Glutamatergic neuron (in vitro differentiated cells): Measurements from ENCODE around the gene MYL11. TPM values are rescaled to one million over a fixed set of nuclear protein-coding genes. Genes with fewer than 3 reads are reported as not detected.
"Not testable (repeated sequence)": the region's sequence is repeated elsewhere in the genome, so short reads cannot be mapped to it uniquely, and the experiment has no call there.

Experiments used
- DNase-seq: peaks from one replicate; pipeline ENCODE4 v3.0.0; 2022
- H3K27ac Mint-ChIP-seq: one replicate; pipeline ENCODE4 v1.8.0; 2020; ENCODE audit warnings: mild to moderate bottlenecking, mixed read lengths, inconsistent platforms; ENCODE audit not compliant: unreplicated experiment
- H3K27me3 Mint-ChIP-seq: one replicate; pipeline ENCODE4 v1.8.0; 2020; ENCODE audit warnings: mild to moderate bottlenecking, moderate library complexity, mixed read lengths, inconsistent platforms; ENCODE audit not compliant: unreplicated experiment
- H3K36me3 Mint-ChIP-seq: one replicate; pipeline ENCODE4 v1.8.0; 2020; ENCODE audit warnings: mild to moderate bottlenecking, mixed read lengths, inconsistent platforms; ENCODE audit not compliant: unreplicated experiment
- H3K4me1 Mint-ChIP-seq: one replicate; pipeline ENCODE4 v1.8.0; 2020; ENCODE audit warnings: mild to moderate bottlenecking, low read depth, mixed read lengths, inconsistent platforms; ENCODE audit not compliant: unreplicated experiment
- H3K4me3 Mint-ChIP-seq: one replicate; pipeline ENCODE4 v1.8.0; 2020; ENCODE audit warnings: mild to moderate bottlenecking, mixed read lengths, inconsistent platforms; ENCODE audit not compliant: unreplicated experiment
- H3K9me3 Mint-ChIP-seq: one replicate; pipeline ENCODE4 v1.8.0; 2020; ENCODE audit warnings: mild to moderate bottlenecking, moderate library complexity, mixed read lengths, inconsistent platforms; ENCODE audit not compliant: unreplicated experiment
- CTCF ChIP-seq: fragments of 200-600 bp; sonication (generic); IDR thresholded peaks from one replicate; pipeline ENCODE4 v1.5.0; 2021; ENCODE audit not compliant: partially characterized antibody, unreplicated experiment
- long read RNA-seq: library from polyadenylated mRNA; unstranded; transcript quantifications from one replicate; pipeline ENCODE4 v2.0.0, GENCODE V29; 2020; ENCODE audit not compliant: unreplicated experiment
- total RNA-seq: library from RNA; stranded (reverse); fragmentation: NEBNext Ultra II Directional; extraction: Animal tissue kit (Norgen Biotek cat#: 25700); gene quantifications from one replicate; pipeline ENCODE4 v1.2.1, GENCODE V29; 2021; ENCODE audit not compliant: unreplicated experiment

Gene MYL11, protein sequence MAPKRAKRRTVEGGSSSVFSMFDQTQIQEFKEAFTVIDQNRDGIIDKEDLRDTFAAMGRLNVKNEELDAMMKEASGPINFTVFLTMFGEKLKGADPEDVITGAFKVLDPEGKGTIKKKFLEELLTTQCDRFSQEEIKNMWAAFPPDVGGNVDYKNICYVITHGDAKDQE
- total RNA-seq = not detected
- long read RNA-seq, partial matches to known transcripts = 0 of 1 reads
- long read RNA-seq, other reads (novel, unspliced or antisense) = 1 of 1 reads

- no peak within 1 kb of the TSS for H3K4me3 Mint-ChIP-seq
- no peak for DNase-seq
- H3K36me3 Mint-ChIP-seq = peaks cover 3% of the 10 kb centered on the region
- H3K4me1 Mint-ChIP-seq = peaks cover 23% of the 10 kb centered on the region
- peaks cover 31% of the 10 kb centered on the region for H3K27me3 Mint-ChIP-seq
- no peak for TF ChIP-seq CTCF
- peak within 1 kb of the TSS; percentile 82 for H3K27ac Mint-ChIP-seq
- H3K9me3 Mint-ChIP-seq = peaks cover 25% of the 10 kb centered on the region
Observed at GRCh38 chr16:30374538-30374937, at the start of gene MYL11. Gene MYL11 (plus strand): TSS chr16:30374802. CDS start chr16:30374858, 56 bp downstream.

DNA sequence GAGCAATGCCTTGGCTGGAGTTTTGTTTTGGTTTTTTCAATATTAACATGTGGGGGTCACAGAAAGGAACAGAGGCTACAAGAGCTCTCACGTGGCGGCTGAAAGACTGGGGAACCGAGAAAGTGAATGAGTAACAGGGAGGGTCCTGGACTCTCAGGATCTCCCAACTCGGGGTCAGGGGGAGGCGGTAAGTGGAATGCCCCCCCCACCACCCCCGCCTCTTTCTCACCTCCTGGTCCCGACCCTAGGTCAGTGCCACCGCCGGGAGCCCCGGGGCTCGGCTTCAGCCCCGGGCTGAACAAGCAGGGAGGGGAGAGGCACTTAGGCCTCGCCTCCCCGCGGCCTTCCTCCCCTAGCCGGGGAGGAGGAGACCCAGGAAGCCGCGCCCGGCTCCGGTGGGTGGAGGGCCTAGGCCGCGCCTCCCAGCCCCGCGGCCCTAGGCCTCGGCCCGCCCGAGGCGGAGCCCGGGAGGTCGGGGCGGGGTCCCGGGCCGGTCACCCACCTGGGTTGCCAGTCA, 40.1 kb upstream of the MYL11 start:
- peak; percentile 75 for DNase-seq
- H3K27ac Mint-ChIP-seq = peak overlapping the region; percentile 88
- not testable (repeated sequence) for H3K9me3 Mint-ChIP-seq, H3K4me1 Mint-ChIP-seq, H3K36me3 Mint-ChIP-seq, H3K27me3 Mint-ChIP-seq
- H3K4me3 Mint-ChIP-seq = peak overlapping the region; percentile 95

DNA sequence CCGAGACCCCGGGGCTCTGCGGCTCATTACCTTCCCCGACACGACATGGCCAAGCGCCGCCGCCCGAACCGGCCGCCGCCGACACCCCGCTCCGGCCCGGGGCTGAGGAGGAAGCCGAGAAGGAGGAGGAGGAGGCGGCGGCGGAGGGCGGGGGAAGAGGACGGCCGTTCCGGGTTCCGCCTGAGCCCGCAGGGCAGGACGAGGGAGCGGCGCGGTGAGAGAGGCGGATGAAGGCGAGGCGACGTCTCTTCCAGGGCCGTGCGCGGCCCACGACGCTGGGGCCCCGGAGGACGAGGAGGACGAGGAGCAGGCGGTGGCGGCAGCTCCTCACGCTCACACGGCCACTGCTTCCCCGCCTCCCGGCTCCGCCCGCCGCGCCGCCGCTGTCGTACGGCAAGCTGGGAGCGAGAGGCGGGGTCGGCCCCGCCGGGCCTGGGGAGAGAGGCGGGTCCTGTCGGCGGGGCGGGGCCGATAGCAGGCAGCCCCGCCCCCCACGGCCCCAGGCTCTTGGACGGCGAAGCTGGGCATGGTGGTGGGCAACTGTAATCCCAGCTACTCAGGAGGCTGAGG, 39.5 kb upstream of the MYL11 start:
- H3K27me3 Mint-ChIP-seq, H3K27ac Mint-ChIP-seq, H3K4me1 Mint-ChIP-seq: not testable (repeated sequence)

GRCh38 chr16:30335598-30336474, 38.8 kb upstream of the MYL11 start:
- H3K4me1 Mint-ChIP-seq = peaks cover 2% of the 10 kb centered on the region
- peaks cover 2% of the 10 kb centered on the region for H3K9me3 Mint-ChIP-seq
- H3K4me3 Mint-ChIP-seq = peak overlapping the region; percentile 67
- no peak for DNase-seq
- H3K36me3 Mint-ChIP-seq = no peaks in the 10 kb centered on the region
- TF ChIP-seq CTCF = no peak
- H3K27ac Mint-ChIP-seq = no peak overlapping the region
- H3K27me3 Mint-ChIP-seq = peaks cover 4% of the 10 kb centered on the region

More for the DNA sequence above, 39.5 kb upstream of the MYL11 start:
- H3K36me3 Mint-ChIP-seq, H3K9me3 Mint-ChIP-seq: not testable (repeated sequence)
- DNase-seq = peak; percentile 88
- H3K4me3 Mint-ChIP-seq = peak overlapping the region; percentile 67

DNA sequence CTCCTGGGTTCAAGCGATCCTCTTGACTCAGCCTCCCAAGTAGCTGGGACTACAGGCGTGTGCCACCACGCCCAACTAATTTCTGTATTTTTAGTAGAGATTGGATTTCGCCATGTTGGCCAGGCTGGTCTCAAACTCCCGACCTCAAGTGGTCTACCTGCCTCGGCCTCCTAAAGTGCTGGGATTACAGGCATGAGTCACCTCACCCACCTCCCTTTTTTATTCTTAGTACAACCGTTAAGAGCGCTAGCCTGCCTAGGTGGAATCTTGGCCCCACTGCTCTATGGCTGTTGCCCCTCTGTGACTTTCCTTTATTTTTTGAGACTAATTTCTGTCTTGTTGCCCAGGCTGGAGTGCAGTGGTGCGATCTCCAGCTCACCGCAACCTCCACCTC, 36.6 kb upstream of the MYL11 start:
- not testable (repeated sequence) for H3K36me3 Mint-ChIP-seq, H3K27me3 Mint-ChIP-seq, H3K4me1 Mint-ChIP-seq, DNase-seq, H3K27ac Mint-ChIP-seq, H3K9me3 Mint-ChIP-seq, H3K4me3 Mint-ChIP-seq

DNA sequence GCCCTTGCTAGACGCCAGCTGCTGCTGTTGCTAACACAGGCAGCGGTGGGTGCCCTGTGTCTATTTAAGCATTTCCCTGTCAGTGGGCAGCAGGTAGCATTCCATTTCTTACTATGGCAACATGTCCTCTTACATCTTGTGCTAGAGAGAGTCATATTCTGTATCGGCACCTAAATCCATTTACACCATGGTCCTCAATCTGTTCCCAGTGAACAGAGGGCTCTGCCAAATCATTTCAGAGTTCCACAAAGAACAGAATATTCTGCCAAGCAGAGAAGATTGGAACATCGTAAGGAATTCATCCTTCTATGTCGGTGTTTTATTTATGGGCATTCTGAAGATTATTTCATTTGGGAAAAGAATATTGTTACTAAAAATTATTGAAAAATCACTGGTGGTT, 35.9 kb upstream of the MYL11 start:
- not testable (repeated sequence) for H3K4me1 Mint-ChIP-seq, H3K9me3 Mint-ChIP-seq, H3K36me3 Mint-ChIP-seq, H3K27me3 Mint-ChIP-seq, DNase-seq, H3K4me3 Mint-ChIP-seq, H3K27ac Mint-ChIP-seq
